Measurements from ENCODE around the gene PPP3CA.

Gene PPP3CA

GRCh38 chr4:100984901-100985300 lies 362.4 kb downstream of the PPP3CA start:
- DNase-seq: no peak

GRCh38 chr4:100983426-100983825 lies 363.9 kb downstream of the PPP3CA start:
- no peak for DNase-seq

- DNase-seq: no peak
Measured at GRCh38 chr4:100982345-100982744, 365.0 kb downstream of the PPP3CA start.

GRCh38 chr4:100981447-100982204 lies 365.7 kb downstream of the PPP3CA start:
- DNase-seq: no peak

- no peak for DNase-seq
Measured at GRCh38 chr4:100979736-100980135, 367.6 kb downstream of the PPP3CA start.

GRCh38 chr4:100977746-100978397 lies 369.5 kb downstream of the PPP3CA start:
- DNase-seq: peak; percentile 78

GRCh38 chr4:100977274-100977673 lies 370.1 kb downstream of the PPP3CA start:
- no peak for DNase-seq

Measured in NCI-H446 treated with DMSO at 0.1 percent for 48 hours (cell line).